ENCODE results near the gene ADM2.
A peak's percentile ranks its signal among the peaks of the same experiment; 100 is the strongest.

Gene ADM2

DNA sequence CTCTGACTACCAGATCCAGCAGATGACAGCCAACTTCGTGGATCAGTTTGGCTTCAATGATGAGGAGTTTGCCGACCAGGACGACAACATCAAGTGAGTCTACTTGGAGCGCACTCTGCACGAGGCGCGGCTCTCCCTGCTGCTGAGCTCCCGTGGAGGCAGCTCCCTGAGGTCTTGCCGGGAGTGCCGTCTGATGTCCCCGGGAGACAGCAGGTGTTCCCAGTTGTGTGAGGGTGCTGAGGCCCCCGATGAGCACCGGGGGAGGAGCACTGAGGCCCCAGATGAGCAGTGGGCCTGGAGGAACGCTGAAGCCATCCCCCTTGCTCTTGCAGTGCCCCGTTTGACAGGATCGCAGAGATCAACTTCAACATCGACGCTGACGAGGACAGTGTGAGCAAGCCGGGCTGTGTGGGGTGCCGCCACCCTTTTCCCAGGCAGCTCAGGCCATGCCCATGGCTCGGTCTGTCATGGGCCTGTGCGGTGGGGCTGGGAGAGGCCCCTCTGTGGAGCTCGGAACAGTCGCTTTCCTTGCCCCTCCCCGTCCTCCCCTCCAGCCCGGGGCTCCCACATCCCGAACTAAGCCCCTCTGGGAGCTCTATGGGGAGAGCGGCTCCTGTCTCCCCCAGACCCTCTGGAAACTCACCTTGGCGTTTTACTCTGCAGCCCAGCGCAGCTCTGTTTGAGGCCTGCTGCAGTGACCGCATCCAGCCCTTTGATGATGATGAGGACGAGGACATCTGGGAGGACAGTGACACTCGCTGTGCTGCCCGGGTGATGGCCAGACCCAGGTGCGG is 43.6 kb upstream of the ADM2 start:
- Histone ChIP-seq H3K9me3 (ENCODE audit: low read depth, low read length) (no peaks in the 10 kb centered on the region), H3K4me3 (no peak overlapping the region), H3K36me3 (ENCODE audit: insufficient read depth, low read length) (peaks cover 24% of the 10 kb centered on the region; the same call in 1 of the 2 replicates), H3K9ac (ENCODE audit: insufficient read length) (no peak overlapping the region), H3K27ac (no peak overlapping the region)
- TF ChIP-seq FOXP2 (optimal IDR thresholded peaks at IDR 0.05; ENCODE audit: control extremely low read depth, extremely low read length, insufficient read depth) (no peak), EZH2 (IDR thresholded peaks at IDR 0.05) (no peak)
- DNase-seq (ENCODE audit: low read depth, low spot score): no peak

DNA sequence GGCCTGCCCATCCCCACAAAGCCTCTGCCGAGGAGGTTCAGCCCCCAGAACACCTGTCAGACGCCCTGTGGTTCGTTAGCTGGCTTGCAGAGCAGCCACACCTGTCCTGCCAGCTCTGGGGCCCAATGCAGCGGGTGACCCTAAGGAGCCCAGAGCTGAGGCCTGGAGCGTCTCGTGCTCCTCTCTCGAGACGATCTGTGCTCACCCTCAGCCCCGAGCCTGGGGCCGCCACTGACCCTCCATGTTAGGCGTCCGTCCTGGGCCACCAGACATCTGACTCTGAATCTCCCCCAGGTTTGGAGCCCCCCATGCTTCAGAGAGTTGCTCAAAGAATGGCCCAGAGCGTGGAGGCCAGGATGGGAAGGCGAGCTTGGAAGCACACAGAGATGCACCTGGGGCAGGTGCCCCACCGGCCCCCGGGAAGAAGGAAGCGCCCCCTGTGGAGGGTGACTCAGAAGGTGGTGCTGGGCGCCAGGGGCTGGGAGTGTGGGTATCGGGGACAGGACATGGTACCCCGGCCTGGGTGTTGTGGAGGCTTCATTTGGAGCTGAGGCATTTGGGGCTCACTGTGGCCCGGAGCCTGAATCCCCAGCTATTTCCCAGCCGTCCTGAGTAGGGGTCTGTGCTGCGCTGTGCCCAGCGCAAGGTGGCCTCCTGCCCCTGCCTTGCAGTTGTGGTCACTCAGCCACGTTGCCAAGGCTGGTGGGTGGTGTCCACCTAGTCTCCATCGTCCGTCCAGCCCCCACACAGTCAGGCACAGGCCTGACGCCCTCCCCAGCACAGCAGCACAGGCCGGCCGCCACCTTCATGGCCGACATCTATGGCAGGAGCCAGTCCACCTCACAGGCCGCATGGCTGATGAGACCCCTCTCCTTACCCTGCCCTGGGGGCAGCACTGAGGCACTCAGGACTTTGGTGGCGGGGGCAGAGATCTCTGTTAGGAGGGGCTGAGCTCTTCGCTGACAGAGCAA is 42.8 kb upstream of the ADM2 start:
- Histone ChIP-seq H3K36me3 (ENCODE audit: insufficient read depth, low read length) (peaks cover 28% of the 10 kb centered on the region; the same call in 1 of the 2 replicates), H3K4me3 (no peak overlapping the region), H3K27ac (no peak overlapping the region), H3K9ac (ENCODE audit: insufficient read length) (no peak overlapping the region), H3K9me3 (ENCODE audit: low read depth, low read length) (no peaks in the 10 kb centered on the region)
- DNase-seq (ENCODE audit: low read depth, low spot score): no peak
- TF ChIP-seq FOXP2 (optimal IDR thresholded peaks at IDR 0.05; ENCODE audit: control extremely low read depth, extremely low read length, insufficient read depth) (no peak), EZH2 (IDR thresholded peaks at IDR 0.05) (no peak), POLR2AphosphoS5 (IDR thresholded peaks at IDR 0.05; ENCODE audit: borderline replicate concordance, low read depth, low read length) (no peak)

DNA sequence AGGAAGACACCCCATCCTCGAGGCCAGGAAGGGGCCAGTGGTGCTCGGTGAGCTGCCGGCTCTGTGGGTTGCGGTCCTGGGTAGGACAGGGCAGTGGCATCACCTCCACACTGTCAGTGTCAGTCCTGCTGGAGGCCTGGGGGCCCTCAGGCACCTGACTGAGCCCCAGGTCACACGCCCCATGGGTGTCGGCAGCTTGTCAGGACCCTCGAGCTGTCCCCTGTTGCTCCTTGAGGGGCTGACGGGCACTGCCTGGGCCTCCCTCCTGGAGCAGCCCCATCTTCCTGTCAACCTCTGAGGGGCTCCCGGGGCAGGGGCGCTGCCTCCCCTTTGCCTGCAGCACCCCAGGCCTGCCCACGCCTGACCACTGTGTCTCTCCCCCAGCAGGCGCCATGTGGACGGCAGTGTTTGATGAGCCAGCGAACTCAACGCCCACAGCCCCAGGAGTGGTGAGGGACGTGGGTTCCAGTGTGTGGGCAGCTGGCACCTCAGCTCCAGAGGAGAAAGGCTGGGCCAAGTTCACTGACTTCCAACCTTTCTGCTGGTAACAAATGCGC is 42.0 kb upstream of the ADM2 start:
- H3K9me3 ChIP-seq (ENCODE audit: low read depth, low read length): no peaks in the 10 kb centered on the region
- no peak overlapping the region for H3K27ac ChIP-seq
- TF ChIP-seq POLR2AphosphoS5 (IDR thresholded peaks at IDR 0.05; ENCODE audit: borderline replicate concordance, low read depth, low read length) (no peak), EZH2 (IDR thresholded peaks at IDR 0.05) (no peak), FOXP2 (optimal IDR thresholded peaks at IDR 0.05; ENCODE audit: control extremely low read depth, extremely low read length, insufficient read depth) (no peak)
- peaks cover 29% of the 10 kb centered on the region; the same call in 1 of the 2 replicates for H3K36me3 ChIP-seq (ENCODE audit: insufficient read depth, low read length)
- no peak overlapping the region for H3K4me3 ChIP-seq
- no peak for DNase-seq (ENCODE audit: low read depth, low spot score)
- H3K9ac ChIP-seq (ENCODE audit: insufficient read length): no peak overlapping the region

- Histone ChIP-seq H3K36me3 (ENCODE audit: insufficient read depth, low read length) (peaks cover 29% of the 10 kb centered on the region; the same call in 1 of the 2 replicates), H3K9me3 (ENCODE audit: low read depth, low read length) (no peaks in the 10 kb centered on the region), H3K4me3 (no peak overlapping the region), H3K27ac (no peak overlapping the region), H3K9ac (ENCODE audit: insufficient read length) (no peak overlapping the region)
- no peak for DNase-seq (ENCODE audit: low read depth, low spot score)
- TF ChIP-seq EZH2 (IDR thresholded peaks at IDR 0.05): no peak
Observed at GRCh38 chr22:50439871-50440331, 41.4 kb upstream of the ADM2 start.

DNA sequence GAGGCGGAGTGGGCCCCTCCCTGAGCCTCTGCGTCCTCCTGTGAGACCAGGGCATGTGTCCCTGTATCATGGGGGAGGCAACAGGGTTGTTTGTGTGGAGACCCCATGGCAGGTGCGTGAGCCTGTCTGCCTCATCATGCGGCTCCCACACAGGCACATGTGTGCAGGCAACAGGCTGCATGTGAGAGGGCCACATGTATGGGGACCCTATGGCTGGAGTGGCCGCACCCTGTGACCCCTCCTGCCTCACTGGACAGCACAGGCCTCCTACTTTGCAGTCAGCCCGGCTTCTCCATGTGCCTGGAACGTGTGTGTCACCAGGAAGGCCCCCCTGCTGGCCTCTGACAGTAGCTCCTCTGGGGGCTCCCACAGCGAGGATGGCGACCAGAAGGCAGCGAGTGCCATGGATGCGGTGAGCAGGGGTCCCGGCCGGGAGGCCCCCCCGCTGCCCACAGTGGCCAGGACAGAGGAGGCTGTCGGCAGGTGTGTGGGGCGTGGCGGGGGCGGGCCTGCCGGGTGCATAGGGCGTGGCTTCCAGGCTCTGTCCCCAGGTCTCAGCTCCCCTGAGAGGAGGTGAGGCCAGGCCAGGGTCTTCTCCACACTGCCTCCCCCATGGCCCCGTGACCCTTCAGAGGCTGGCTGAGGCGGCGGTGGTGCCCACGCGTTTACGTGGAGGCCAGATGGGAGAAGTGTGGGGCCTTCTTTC is 40.6 kb upstream of the ADM2 start:
- TF ChIP-seq FOXP2 (optimal IDR thresholded peaks at IDR 0.05; ENCODE audit: control extremely low read depth, extremely low read length, insufficient read depth) (no peak), EZH2 (IDR thresholded peaks at IDR 0.05) (no peak), POLR2AphosphoS5 (IDR thresholded peaks at IDR 0.05; ENCODE audit: borderline replicate concordance, low read depth, low read length) (no peak)
- peaks cover 29% of the 10 kb centered on the region; the same call in 1 of the 2 replicates for H3K36me3 ChIP-seq (ENCODE audit: insufficient read depth, low read length)
- no peak overlapping the region for H3K9ac ChIP-seq (ENCODE audit: insufficient read length)
- H3K9me3 ChIP-seq (ENCODE audit: low read depth, low read length): no peaks in the 10 kb centered on the region
- no peak for DNase-seq (ENCODE audit: low read depth, low spot score)
- no peak overlapping the region for H3K4me3 ChIP-seq
- H3K27ac ChIP-seq: no peak overlapping the region

DNA sequence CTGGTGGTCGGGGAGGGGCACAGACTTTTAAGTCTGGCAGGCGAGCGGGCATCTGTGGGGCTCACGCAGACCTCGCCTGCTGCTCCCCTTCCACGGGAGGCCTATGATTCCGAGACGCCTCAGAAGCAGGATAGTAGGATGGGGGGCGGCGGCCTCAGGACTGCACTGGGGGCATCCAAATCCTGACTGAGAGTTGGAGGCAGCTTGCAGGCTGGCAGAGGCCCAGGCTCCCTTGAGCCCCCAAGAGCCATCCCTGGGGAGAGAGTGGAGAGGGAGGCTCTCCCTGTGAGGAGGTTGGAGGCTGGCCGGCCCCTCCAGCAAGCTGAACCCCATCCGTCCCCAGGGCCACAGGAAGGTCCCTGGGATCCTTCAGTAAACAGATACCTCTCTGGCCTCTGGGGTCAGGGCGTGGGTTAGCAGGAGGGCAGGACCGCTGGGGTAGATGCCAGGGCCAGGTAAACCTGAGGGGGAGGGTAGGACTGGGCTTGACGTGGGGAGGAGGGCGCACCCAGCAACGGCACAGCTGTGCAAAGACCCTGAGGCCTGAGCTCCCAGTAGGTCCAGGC is 39.8 kb upstream of the ADM2 start:
- no peak for TF ChIP-seq FOXP2 (optimal IDR thresholded peaks at IDR 0.05; ENCODE audit: control extremely low read depth, extremely low read length, insufficient read depth)
- no peak for TF ChIP-seq EZH2 (IDR thresholded peaks at IDR 0.05)
- TF ChIP-seq POLR2AphosphoS5 (IDR thresholded peaks at IDR 0.05; ENCODE audit: borderline replicate concordance, low read depth, low read length): no peak
- no peak for DNase-seq (ENCODE audit: low read depth, low spot score)
- H3K36me3 ChIP-seq (ENCODE audit: insufficient read depth, low read length): peaks cover 31% of the 10 kb centered on the region; the same call in 1 of the 2 replicates

DNA sequence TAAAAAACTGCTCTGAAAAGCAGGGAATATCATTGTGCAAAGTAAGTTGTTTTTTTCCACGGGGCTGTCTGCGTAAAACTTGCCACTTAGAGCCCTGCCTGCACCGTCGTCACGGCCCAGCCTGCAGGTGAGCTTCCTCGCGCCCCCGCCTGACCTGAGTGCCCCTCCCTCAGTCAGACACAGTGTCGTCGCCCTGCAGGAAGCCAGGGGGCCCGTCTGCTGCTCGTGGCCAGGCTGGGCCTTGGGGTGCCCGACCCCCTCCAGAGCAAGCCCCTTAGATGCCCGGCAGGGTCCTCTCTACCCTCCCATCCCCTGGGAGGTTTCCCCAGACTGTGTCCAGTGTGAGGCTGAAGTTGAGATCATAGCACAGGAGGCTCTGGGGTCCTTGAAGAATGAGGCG is 38.1 kb upstream of the ADM2 start:
- TF ChIP-seq EZH2 (IDR thresholded peaks at IDR 0.05) (no peak), POLR2AphosphoS5 (IDR thresholded peaks at IDR 0.05; ENCODE audit: borderline replicate concordance, low read depth, low read length) (peak; percentile 18; the same call in 1 of the 2 replicates)
- H3K4me3 ChIP-seq: no peak overlapping the region
- no peaks in the 10 kb centered on the region for H3K9me3 ChIP-seq (ENCODE audit: low read depth, low read length)
- peaks cover 37% of the 10 kb centered on the region; the same call in 1 of the 2 replicates for H3K36me3 ChIP-seq (ENCODE audit: insufficient read depth, low read length)
- DNase-seq (ENCODE audit: low read depth, low spot score): no peak
- H3K27ac ChIP-seq: 0 out of 2 replicates have a peak overlapping the region, but pooled peaks have one; percentile 0
- no peak overlapping the region for H3K9ac ChIP-seq (ENCODE audit: insufficient read length)

More for the DNA sequence above, 39.8 kb upstream of the ADM2 start:
- H3K9me3 ChIP-seq (ENCODE audit: low read depth, low read length): no peaks in the 10 kb centered on the region
- no peak overlapping the region for H3K27ac ChIP-seq
- no peak overlapping the region for H3K4me3 ChIP-seq
- H3K9ac ChIP-seq (ENCODE audit: insufficient read length): no peak overlapping the region

Data from SK-N-MC (cell line).